ENCODE results near the gene STX11.

DNA sequence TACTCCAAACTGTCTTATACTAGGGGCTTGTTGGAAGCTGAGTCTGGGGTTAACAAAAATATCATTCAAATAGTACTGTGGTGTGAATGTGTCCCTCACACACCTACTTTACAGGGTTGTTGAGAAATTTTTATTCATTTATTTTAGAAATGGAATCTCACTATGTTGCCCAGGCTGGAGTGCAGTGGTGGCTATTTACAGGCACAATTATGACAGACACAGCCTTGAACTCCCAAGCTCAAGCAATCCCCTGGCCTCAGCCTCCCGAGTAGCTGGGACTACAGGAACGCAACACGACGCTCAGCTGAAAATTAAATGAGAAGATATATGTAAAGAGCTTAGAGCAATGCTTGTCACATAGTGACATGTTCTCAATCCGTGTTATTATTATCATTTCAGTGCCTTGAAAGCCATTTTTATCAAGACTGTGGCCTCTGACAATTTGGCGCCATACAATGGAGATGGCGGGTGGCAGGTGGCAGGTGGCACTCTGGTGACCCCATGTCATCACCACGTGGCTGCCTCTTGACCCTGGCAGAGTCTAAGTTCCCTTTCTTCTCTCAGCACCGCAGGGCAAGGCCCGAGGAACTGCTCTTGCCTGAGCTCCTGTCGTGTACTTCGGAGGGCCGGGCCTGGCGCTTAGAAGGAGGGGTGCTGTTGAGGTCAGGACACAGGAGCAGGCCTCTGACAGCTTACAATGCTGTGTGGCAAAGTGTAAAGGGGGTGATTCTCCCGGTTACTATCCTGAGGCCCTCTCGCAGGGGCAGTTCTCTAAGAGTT lies 64.5 kb downstream of the STX11 start:
- no peak for TF ChIP-seq POLR2A (IDR thresholded peaks at IDR 0.05)
- TF ChIP-seq, protein P1, sequence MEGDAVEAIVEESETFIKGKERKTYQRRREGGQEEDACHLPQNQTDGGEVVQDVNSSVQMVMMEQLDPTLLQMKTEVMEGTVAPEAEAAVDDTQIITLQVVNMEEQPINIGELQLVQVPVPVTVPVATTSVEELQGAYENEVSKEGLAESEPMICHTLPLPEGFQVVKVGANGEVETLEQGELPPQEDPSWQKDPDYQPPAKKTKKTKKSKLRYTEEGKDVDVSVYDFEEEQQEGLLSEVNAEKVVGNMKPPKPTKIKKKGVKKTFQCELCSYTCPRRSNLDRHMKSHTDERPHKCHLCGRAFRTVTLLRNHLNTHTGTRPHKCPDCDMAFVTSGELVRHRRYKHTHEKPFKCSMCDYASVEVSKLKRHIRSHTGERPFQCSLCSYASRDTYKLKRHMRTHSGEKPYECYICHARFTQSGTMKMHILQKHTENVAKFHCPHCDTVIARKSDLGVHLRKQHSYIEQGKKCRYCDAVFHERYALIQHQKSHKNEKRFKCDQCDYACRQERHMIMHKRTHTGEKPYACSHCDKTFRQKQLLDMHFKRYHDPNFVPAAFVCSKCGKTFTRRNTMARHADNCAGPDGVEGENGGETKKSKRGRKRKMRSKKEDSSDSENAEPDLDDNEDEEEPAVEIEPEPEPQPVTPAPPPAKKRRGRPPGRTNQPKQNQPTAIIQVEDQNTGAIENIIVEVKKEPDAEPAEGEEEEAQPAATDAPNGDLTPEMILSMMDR (IDR thresholded peaks at IDR 0.05) = no peak
- no peak for TF ChIP-seq EP300 (IDR thresholded peaks at IDR 0.05)
